Skeletal muscle cell (primary cell): ENCODE data around the gene SPDYE18.
A peak's percentile ranks its signal among the peaks of the same experiment; 100 is the strongest.
"Not testable (repeated sequence)": the region's sequence is repeated elsewhere in the genome, so short reads cannot be mapped to it uniquely, and the experiment has no call there.

Experiments used
- DNase-seq: peaks from one replicate; pipeline ENCODE4 v3.0.0-alpha.2; 2010; ENCODE audit warnings: low read depth
- H3K4me3 ChIP-seq: 2 replicates; pipeline ENCODE4 v1.5.1; 2011; ENCODE audit warnings: low read depth, mild to moderate bottlenecking, control low read depth, low read length, moderate library complexity

SPDYE18 gene

GRCh38 chr7:77062557-77062956 is at the start of gene SPDYE18:
TSS of gene SPDYE18 (minus strand) at chr7:77062558. CDS start at chr7:77060512, 2,046 bp downstream.
- not testable (repeated sequence) for DNase-seq, H3K4me3 ChIP-seq

DNA sequence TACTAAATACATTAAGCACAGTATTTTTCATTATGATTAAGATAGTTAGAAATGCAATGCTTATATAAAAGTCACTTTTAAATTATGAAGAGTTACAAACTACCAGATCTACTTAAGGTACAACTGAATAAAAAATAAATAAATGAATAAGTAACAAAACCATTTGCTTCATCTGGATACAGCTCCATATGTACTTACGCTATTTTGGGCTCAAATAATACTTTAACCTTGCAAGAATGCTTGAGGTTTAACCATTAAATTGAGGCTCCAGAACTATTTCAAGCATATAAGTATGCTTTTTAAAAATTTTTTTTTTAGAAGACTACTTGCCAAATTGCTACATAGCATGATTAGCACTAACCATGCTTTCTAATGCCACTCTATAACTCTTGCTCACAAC is 46.0 kb upstream of the SPDYE18 start:
- not testable (repeated sequence) for H3K4me3 ChIP-seq, DNase-seq

GRCh38 chr7:77107659-77108058 is 45.3 kb upstream of the SPDYE18 start:
- H3K4me3 ChIP-seq, DNase-seq: not testable (repeated sequence)

GRCh38 chr7:77105904-77106303 is 43.5 kb upstream of the SPDYE18 start:
- peak; percentile 7 for DNase-seq
- not testable (repeated sequence) for H3K4me3 ChIP-seq

DNA sequence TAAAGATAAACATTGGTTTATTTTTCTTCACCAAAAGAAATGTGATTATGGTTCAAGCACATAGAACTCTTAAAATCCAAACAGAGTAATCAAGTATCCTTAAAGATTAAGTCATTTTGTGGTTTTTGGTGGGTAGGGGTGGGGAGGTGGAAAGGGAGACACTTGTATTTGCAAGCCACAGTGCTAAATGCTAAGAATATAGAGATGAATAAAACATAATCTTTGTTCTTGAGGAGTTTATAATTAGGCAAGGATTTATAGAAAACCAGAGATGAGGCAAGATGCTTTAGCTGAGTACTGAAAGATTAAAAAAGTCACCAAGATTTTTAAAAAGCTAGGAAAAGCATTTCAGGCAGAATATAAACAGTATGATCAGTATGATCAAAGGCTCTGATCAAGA is 40.3 kb upstream of the SPDYE18 start:
- not testable (repeated sequence) for H3K4me3 ChIP-seq, DNase-seq

- not testable (repeated sequence) for H3K4me3 ChIP-seq, DNase-seq
Observed at GRCh38 chr7:77101187-77101586, 38.8 kb upstream of the SPDYE18 start.

- not testable (repeated sequence) for H3K4me3 ChIP-seq, DNase-seq
Observed at GRCh38 chr7:77100501-77100900, 38.1 kb upstream of the SPDYE18 start.

GRCh38 chr7:77092301-77092700 is 29.9 kb upstream of the SPDYE18 start:
- not testable (repeated sequence) for DNase-seq, H3K4me3 ChIP-seq

DNA sequence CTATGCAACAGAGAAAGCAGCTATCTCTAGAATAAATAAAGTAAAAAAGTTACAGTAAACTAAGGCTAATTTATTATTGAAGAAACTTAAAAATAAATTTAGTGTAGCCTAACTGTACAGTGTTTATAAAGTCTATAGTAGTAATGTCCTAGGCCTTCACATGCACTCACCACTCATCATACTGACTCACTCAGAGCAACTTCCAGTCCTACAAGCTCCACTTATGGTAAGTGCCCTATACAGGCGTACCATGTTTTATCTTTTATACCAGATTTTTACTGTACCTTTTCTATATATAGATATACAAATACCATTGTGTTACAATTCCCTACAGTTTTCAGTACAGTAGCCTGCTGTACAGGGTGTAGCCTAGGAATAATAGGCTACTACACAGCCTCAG is 19.8 kb upstream of the SPDYE18 start:
- H3K4me3 ChIP-seq, DNase-seq: not testable (repeated sequence)

DNA sequence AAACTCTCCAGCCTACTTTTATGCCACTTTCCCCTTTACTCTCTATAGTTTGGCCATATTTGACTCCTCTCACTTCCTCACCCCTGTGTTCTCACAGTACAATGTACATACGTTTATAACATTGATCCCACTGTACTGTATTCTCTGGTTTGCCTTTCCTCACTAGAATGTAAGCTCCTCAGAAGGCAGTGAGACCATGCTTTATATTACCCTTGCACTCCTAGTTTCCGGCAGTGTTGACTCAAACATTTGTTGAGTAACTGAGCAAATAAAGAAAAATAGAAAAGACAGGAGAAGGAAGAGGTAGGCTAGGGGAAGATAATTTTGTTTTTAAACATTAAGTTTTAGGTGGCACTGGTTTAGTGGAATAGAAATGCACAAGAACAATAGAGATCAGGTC is 17.9 kb upstream of the SPDYE18 start:
- not testable (repeated sequence) for H3K4me3 ChIP-seq, DNase-seq

- DNase-seq, H3K4me3 ChIP-seq: not testable (repeated sequence)
Observed at GRCh38 chr7:77079624-77080023, 17.3 kb upstream of the SPDYE18 start.

GRCh38 chr7:77079112-77079511 is 16.8 kb upstream of the SPDYE18 start:
- H3K4me3 ChIP-seq, DNase-seq: not testable (repeated sequence)

- DNase-seq, H3K4me3 ChIP-seq: not testable (repeated sequence)
Observed at GRCh38 chr7:77077060-77077459, 14.7 kb upstream of the SPDYE18 start.

DNA sequence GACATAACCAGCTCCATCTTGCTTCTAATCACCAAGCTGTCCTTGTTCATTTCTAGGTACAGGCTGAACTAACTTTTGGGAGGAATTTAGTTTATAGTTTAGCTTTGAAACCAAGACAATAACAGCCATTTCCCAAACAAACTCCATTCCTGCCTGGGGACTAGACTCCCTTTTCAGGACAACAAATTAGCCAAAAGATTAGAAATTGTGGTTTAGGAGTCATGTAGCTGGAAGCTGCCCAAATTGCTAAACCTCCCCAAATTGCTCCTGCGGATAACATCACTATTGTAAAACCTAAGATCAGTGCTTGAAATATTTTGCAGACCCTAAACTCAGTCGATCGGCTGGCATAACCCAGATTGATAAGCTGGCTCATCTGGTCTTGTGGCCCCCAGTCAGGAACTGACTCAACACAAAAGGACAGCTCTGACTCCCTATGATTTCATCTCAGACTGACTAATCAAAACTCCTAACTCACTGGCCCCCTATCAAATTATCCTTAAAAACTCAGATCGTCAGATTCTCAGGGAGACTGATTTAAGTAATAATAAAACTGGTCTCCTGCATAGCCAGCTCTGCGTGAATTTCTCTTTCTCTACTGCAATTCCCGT is 12.5 kb upstream of the SPDYE18 start:
- not testable (repeated sequence) for H3K4me3 ChIP-seq, DNase-seq

DNA sequence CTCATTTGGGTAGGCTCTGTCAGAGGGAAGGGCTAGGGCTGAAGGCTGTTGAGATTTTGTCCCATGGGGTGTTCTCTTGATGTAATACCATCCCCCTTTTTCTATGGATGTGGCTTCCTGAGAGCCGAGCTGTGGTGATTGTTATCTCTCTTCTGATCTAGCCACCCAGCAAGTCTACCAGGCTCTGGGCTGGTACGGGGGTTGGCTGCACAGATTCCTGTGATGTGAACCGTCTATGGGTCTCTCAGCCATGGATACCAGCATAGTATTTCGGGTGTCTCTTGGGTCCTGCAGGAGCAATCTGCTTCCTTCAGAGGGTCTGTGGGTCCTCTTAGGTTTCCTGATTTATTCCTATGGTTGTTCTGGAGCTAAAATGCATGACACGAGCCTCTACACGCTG is 8.8 kb upstream of the SPDYE18 start:
- DNase-seq, H3K4me3 ChIP-seq: not testable (repeated sequence)

DNA sequence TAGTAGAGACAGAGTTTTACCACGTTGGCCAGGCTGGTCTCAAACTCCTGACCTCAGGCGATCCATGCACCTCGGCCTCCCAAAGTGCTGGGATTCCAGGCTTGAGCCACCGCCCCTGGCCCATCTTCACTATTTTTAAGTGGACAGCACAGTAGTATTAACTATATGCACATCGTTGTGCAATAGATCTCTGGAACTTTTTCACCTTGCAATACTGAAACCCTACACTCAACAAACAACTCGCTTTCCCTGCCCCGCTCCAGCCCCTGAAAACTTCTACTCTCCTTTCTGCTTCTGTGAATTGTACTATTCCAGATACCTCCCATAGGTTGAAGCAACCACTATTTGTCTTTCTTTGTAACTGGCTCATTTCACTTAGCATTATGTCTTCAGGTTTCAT is 3.5 kb upstream of the SPDYE18 start:
- not testable (repeated sequence) for DNase-seq, H3K4me3 ChIP-seq

GRCh38 chr7:77063732-77064131 is 1.4 kb upstream of the SPDYE18 start:
- not testable (repeated sequence) for DNase-seq, H3K4me3 ChIP-seq

GRCh38 chr7:77032261-77032660 is 30.1 kb downstream of the SPDYE18 start, which contains the start of gene SPDYE17:
TSS of gene SPDYE17 (minus strand) at chr7:77032361. CDS start at chr7:77030570, 1,791 bp downstream.
- DNase-seq: not testable (repeated sequence)

GRCh38 chr7:77026349-77026748 is 36.0 kb downstream of the SPDYE18 start:
- not testable (repeated sequence) for H3K4me3 ChIP-seq, DNase-seq

More at GRCh38 chr7:77032261-77032660, 30.1 kb downstream of the SPDYE18 start, which contains the start of gene SPDYE17:
- H3K4me3 ChIP-seq: not testable (repeated sequence)

DNA sequence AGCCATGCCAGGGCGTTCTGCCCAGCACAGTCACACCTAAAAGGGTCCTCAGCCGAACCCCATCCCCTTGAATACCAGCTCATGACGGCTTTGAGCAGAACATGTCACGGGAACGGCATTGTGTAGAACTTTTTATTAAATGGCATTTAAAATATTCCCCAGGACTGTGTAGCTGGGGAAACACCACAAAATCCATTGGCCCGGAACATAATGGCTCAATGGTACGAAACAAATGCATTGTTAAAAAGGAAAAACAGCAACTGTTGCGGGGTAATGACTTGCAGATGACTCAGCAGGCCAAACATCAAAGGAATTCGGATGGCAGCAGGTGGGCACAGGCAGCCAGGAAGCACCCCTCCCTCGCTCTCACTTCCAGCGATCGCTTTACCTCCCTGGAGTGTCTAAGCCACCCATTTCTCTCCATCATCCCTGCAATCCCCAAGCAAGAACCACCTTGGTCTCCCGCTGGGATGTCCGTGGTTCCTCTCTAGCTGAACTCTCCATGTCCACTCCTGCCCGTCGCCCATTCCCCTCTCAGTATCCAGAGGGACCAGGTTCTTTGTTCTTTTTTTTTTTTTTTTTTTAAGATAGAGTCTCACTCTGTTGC is 52.2 kb downstream of the SPDYE18 start:
- DNase-seq, H3K4me3 ChIP-seq: not testable (repeated sequence)

DNA sequence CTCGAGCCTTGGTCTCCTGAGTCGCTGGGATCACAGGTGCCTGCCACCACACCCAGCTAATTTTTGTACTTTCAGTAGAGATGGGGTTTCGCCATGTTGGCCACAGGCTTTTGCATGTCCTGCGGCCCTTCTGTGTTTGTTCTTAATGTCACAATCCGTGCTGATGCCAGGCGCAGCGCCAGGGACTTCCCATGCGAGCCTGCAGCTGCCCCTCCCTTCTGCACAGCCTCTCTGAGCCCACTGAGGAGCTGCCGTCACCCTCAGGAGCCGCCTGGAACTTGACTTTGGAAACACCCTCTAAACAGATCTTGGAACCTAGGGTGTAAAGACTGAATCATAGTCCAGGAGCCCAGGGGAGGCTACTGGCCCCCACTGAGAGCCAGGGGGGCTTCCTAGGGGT is 54.4 kb downstream of the SPDYE18 start:
- not testable (repeated sequence) for H3K4me3 ChIP-seq, DNase-seq
